Measurements from ENCODE around the gene TXNDC5. TPM values are rescaled to one million over a fixed set of nuclear protein-coding genes. Genes with fewer than 3 reads are reported as not detected.

TXNDC5 gene
- total RNA-seq, 6 experiments from 2014 or later: 226 to 280 (median 258) TPM

DNA sequence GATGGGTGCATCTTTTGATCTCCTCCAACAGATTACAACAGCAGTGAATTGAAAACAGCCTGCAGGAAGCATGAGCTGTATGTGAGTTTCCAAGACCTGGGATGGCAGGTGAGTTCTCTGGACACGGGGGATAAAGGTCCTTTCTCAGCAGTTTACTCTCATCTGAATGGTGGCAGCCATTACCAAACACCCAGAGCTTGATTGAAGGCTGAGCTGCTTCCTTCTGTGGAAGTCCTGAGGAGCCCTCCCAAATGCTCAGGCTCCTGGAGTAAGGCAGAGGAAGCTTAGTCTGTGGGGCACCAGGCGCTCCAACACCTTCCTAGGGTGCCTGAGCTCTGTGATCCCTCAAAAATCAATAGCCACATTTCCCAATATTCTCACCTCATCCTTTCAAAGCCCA, 31.5 kb downstream of the TXNDC5 start:
- Mint-ChIP-seq H3K4me3 (no peak overlapping the region), H3K27me3 (ENCODE audit: insufficient read depth) (peaks cover 5% of the 10 kb centered on the region), H3K4me1 (ENCODE audit: low read depth) (no peaks in the 10 kb centered on the region), H3K27ac (no peak overlapping the region), H3K9me3 (no peaks in the 10 kb centered on the region), H3K36me3 (ENCODE audit: low read depth) (peaks cover 23% of the 10 kb centered on the region)
- TF ChIP-seq, protein P1, sequence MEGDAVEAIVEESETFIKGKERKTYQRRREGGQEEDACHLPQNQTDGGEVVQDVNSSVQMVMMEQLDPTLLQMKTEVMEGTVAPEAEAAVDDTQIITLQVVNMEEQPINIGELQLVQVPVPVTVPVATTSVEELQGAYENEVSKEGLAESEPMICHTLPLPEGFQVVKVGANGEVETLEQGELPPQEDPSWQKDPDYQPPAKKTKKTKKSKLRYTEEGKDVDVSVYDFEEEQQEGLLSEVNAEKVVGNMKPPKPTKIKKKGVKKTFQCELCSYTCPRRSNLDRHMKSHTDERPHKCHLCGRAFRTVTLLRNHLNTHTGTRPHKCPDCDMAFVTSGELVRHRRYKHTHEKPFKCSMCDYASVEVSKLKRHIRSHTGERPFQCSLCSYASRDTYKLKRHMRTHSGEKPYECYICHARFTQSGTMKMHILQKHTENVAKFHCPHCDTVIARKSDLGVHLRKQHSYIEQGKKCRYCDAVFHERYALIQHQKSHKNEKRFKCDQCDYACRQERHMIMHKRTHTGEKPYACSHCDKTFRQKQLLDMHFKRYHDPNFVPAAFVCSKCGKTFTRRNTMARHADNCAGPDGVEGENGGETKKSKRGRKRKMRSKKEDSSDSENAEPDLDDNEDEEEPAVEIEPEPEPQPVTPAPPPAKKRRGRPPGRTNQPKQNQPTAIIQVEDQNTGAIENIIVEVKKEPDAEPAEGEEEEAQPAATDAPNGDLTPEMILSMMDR (IDR thresholded peaks at IDR 0.05): no peak
- no peak for DNase-seq

DNA sequence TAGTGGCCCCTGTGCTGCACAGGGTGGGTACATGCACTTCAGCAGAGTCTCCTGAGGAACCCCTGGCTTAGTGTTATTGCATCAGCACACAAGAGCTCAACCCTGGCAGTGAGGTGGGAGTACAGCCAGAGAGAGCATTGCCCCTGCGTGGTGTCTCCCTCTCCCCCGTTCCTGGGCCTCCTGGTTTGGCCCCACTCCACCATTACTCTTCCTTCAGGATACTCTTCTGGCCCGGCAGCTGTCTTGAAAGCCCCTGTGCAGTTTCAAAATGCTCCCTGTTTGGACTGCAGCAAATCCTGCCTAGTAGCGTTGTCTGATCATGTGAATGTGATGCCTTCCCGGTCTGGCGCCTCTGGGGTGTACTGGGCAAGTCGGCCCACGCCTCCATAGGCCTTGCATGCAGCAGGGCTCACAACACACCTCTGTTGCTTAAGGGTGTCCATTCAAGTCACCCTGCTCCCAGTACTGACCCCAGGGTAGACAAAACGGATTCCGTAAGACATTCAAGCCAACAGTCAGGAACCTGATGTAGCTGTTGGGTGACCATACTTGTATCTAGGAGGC, 32.1 kb downstream of the TXNDC5 start:
- Mint-ChIP-seq H3K27me3 (ENCODE audit: insufficient read depth) (peaks cover 8% of the 10 kb centered on the region), H3K27ac (no peak overlapping the region)
- no peak for DNase-seq

DNA sequence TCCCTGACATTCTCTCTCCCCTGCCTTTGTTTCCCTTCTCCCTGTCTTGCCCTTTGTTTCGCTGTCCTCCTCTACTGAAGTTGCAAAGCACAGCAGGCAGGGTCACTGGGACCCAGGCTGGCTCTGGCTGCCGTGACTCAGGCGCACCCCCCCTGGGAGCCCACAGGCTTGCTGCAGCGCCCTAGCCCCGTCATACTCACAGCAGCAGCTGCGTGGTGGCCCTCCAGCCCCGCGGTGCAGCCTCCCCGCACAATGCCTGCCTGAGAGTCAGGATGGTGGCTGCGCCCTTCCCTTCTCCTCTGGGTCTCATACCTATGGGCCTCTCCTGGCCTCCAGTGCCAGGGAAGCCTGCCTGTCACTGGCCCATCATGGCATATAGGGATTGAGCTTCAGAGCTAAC, 41.7 kb downstream of the TXNDC5 start:
- H3K4me1 Mint-ChIP-seq (ENCODE audit: low read depth): no peaks in the 10 kb centered on the region
- H3K36me3 Mint-ChIP-seq (ENCODE audit: low read depth): no peaks in the 10 kb centered on the region
- no peak for DNase-seq
- H3K9me3 Mint-ChIP-seq: peaks cover 10% of the 10 kb centered on the region
- no peak overlapping the region for H3K4me3 Mint-ChIP-seq
- TF ChIP-seq, protein P1 (IDR thresholded peaks at IDR 0.05): no peak
- H3K27ac Mint-ChIP-seq: no peak overlapping the region
- peaks cover 23% of the 10 kb centered on the region for H3K27me3 Mint-ChIP-seq (ENCODE audit: insufficient read depth)

More for the DNA sequence above, 32.1 kb downstream of the TXNDC5 start:
- H3K9me3 Mint-ChIP-seq: peaks cover 5% of the 10 kb centered on the region
- no peak overlapping the region for H3K4me3 Mint-ChIP-seq
- peaks cover 18% of the 10 kb centered on the region for H3K36me3 Mint-ChIP-seq (ENCODE audit: low read depth)
- H3K4me1 Mint-ChIP-seq (ENCODE audit: low read depth): no peaks in the 10 kb centered on the region
- TF ChIP-seq, protein P1 (IDR thresholded peaks at IDR 0.05): no peak

GRCh38 chr6:7866526-7866925, 44.1 kb downstream of the TXNDC5 start:
- no peaks in the 10 kb centered on the region for H3K4me1 Mint-ChIP-seq (ENCODE audit: low read depth)
- H3K27me3 Mint-ChIP-seq (ENCODE audit: insufficient read depth): peaks cover 32% of the 10 kb centered on the region
- TF ChIP-seq, protein P1 (IDR thresholded peaks at IDR 0.05): no peak
- no peaks in the 10 kb centered on the region for H3K9me3 Mint-ChIP-seq
- no peak overlapping the region for H3K4me3 Mint-ChIP-seq
- DNase-seq: no peak
- H3K27ac Mint-ChIP-seq: no peak overlapping the region
- H3K36me3 Mint-ChIP-seq (ENCODE audit: low read depth): no peaks in the 10 kb centered on the region

DNA sequence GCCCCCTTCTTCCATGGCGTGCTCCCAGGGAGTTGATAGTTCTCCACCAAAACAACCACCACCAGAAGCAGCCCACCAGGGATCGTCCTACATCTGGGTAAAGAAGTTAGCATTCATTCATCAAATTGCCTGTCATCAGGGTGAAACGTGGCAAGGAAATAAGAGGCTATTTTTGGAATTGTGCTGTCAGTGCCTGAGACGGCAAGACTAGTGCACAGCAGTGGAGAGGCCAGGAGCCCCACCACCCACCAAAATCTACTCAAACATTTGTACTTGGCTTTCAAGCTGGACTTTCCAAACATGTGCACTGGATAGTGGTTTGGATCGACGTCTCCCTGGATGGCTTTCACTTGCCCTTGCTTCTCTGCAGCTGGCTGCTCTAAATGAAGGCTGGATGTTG, 44.8 kb downstream of the TXNDC5 start:
- Mint-ChIP-seq H3K4me3 (no peak overlapping the region), H3K9me3 (no peaks in the 10 kb centered on the region), H3K27me3 (ENCODE audit: insufficient read depth) (peaks cover 37% of the 10 kb centered on the region), H3K27ac (no peak overlapping the region), H3K4me1 (ENCODE audit: low read depth) (no peaks in the 10 kb centered on the region), H3K36me3 (ENCODE audit: low read depth) (no peaks in the 10 kb centered on the region)
- TF ChIP-seq, protein P1 (IDR thresholded peaks at IDR 0.05): no peak
- DNase-seq: no peak

- H3K27me3 Mint-ChIP-seq (ENCODE audit: insufficient read depth): peaks cover 20% of the 10 kb centered on the region
- TF ChIP-seq, protein P1 (IDR thresholded peaks at IDR 0.05): no peak
- no peaks in the 10 kb centered on the region for H3K9me3 Mint-ChIP-seq
- no peak overlapping the region for H3K4me3 Mint-ChIP-seq
- no peaks in the 10 kb centered on the region for H3K36me3 Mint-ChIP-seq (ENCODE audit: low read depth)
- no peak for DNase-seq
- H3K27ac Mint-ChIP-seq: no peak overlapping the region
- H3K4me1 Mint-ChIP-seq (ENCODE audit: low read depth): no peaks in the 10 kb centered on the region
Measured at GRCh38 chr6:7859591-7859990, 51.0 kb downstream of the TXNDC5 start.

Data from HFFc6 (cell line).